NT2/D1 (cell line): ENCODE measurements around the gene TEDC1.

Experiments used
- DNase-seq: peaks from one replicate; pipeline ENCODE4 v3.0.0-alpha.2; 2011; ENCODE audit warnings: low read depth, low spot score
- H3K27me3 ChIP-seq: 2 replicates; pipeline ENCODE4 v1.6.0; 2011; ENCODE audit warnings: mild to moderate bottlenecking; ENCODE audit not compliant: insufficient read length, insufficient read depth
- H3K36me3 ChIP-seq: 2 replicates; pipeline ENCODE4 v1.6.1; 2011; ENCODE audit warnings: mild to moderate bottlenecking, low read length, mixed read lengths; ENCODE audit not compliant: insufficient read depth, insufficient read length
- H3K4me1 ChIP-seq: 2 replicates; pipeline ENCODE4 v1.5.1; 2011; ENCODE audit not compliant: insufficient read depth, insufficient read length
- H3K4me3 ChIP-seq: 2 replicates; pipeline ENCODE4 v1.5.1; 2011; ENCODE audit warnings: low read depth; ENCODE audit not compliant: insufficient read length
- H3K9ac ChIP-seq: 2 replicates; pipeline ENCODE4 v1.6.0; 2011; ENCODE audit warnings: low read depth; ENCODE audit not compliant: insufficient read length
- H3K9me3 ChIP-seq: 2 replicates; pipeline ENCODE4 v1.5.1; 2011; ENCODE audit warnings: mild to moderate bottlenecking, low read length; ENCODE audit not compliant: insufficient read depth
- SUZ12 ChIP-seq: IDR thresholded peaks from 2 replicates; pipeline ENCODE4 v1.6.1; 2011; ENCODE audit not compliant: insufficient read length, insufficient read depth; ENCODE audit errors: extremely low read depth
- YY1 ChIP-seq: IDR thresholded peaks from 2 replicates; pipeline ENCODE4 v1.6.1; 2011; ENCODE audit not compliant: insufficient read length, insufficient read depth
- ZNF274 ChIP-seq: IDR thresholded peaks from 2 replicates; pipeline ENCODE4 v1.6.1; 2011; ENCODE audit warnings: mild to moderate bottlenecking, low read depth, low read length

Gene TEDC1

DNA sequence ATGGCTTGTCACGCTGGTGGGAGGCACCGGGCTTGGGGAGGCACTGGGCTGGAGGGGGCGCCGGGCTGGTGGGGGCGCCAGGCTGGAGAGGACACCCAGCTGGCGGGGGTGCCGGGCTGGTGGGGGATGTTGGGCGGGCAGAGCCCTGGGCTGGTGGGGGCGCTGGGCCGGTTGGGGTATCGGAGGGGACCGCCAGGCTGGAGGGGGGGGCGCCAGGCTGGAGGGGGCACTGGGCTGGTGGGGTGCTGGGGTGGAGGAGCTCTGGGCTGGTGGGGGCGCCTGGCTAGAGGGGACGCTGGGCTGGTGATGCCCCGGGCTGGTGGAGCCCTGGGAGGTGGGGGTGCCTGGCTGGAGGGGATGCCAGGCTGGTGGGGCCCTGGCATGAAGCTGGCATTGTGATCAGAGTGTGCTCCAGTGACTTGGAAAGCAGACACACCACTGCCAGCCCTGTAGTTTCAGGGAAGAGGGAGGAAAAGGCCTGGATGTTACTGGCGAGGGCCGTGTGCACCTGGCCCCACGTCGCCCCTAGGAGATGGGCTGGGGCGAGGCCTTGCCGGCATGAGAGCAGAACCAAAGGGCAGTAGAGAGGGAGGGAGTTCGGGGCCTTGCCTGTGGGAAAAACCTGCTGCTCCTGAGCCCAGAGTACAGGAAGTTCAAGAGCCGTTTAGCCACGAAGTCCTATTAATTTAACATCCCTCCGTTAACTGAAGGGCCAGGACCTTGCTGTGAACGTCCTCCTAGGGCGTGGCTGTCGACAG lies 13.1 kb downstream of the TEDC1 start:
- H3K9me3 ChIP-seq, result no peaks in the 10 kb centered on the region
- DNase-seq, result no peak
- peaks cover 11% of the 10 kb centered on the region for H3K4me1 ChIP-seq
- H3K27me3 ChIP-seq, result no peaks in the 10 kb centered on the region
- no peak overlapping the region for H3K9ac ChIP-seq
- H3K4me3 ChIP-seq, result no peak overlapping the region
- no peak for TF ChIP-seq ZNF274
- no peak for TF ChIP-seq SUZ12
- peaks cover 15% of the 10 kb centered on the region for H3K36me3 ChIP-seq

DNA sequence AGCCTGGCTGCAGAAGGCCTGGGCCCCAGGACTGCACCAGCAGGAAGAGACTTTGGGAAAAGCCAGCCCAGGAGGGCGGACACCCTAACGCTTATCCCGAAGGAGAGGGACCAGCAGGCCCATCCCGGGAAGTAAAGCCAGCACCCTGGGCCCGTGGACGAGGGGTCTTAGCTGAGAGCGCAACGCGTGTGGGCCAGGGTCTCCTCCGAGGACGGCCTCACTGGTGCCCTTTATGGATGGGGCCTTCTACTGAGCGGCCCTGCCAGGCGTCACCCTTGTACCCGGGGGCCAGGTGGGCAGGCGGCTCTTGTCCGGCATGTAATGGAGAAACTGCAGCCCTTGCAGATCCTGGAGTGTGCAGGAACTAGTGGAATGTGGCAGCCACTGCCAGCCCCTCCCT lies 14.1 kb downstream of the TEDC1 start:
- H3K9me3 ChIP-seq, result no peaks in the 10 kb centered on the region
- no peak for DNase-seq
- H3K36me3 ChIP-seq, result peaks cover 5% of the 10 kb centered on the region
- H3K4me1 ChIP-seq, result peaks cover 4% of the 10 kb centered on the region
- H3K9ac ChIP-seq, result no peak overlapping the region
- H3K27me3 ChIP-seq, result no peaks in the 10 kb centered on the region
- H3K4me3 ChIP-seq, result no peak overlapping the region
- TF ChIP-seq SUZ12, result no peak
- TF ChIP-seq ZNF274, result no peak
- TF ChIP-seq YY1, result no peak

DNA sequence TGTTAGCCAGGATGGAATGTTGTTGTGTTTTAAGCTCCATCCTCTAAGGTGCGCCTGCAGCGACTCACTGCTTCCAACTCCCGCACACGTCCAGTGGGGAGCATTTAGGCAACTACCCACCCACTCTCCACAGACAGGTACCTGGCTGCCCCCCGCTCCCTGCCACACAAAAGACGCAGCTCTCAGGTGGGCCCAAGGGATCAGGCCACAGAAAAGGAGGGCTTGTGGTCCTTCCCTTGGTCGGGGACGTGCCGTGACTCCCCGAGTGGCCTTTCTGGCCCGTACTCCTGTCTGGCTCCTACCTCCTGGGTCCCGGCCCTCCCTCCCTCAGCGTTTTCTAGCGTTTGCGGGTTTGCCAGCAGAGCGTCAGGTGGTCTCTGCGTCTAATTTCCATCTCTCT lies 16.2 kb downstream of the TEDC1 start:
- Histone ChIP-seq H3K36me3 (no peaks in the 10 kb centered on the region), H3K9me3 (no peaks in the 10 kb centered on the region), H3K9ac (no peak overlapping the region), H3K4me3 (no peak overlapping the region), H3K4me1 (peaks cover 4% of the 10 kb centered on the region), H3K27me3 (no peaks in the 10 kb centered on the region)
- DNase-seq, result no peak
- no peak for TF ChIP-seq SUZ12
- no peak for TF ChIP-seq ZNF274
- TF ChIP-seq YY1, result no peak

DNA sequence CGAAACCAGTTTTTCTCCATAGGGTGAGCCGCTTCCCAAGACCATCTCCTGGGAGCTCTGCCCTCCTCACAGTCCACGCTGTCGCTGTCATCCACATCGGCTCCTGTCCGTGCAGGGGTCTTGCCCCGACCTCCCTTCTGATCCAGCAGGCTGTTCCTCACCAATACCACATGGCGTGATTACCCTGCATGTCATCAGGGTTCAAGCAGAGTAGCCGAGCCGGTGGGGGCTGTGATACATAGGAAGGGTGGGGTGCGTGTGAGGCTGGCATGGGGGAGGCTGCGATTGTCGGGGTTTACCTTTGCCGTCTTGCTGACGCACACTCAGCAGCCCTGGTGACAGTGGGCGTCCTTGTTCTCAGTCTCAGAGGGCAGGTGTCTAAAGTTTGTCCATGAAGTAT lies 17.0 kb downstream of the TEDC1 start:
- Histone ChIP-seq H3K4me3 (no peak overlapping the region), H3K4me1 (peaks cover 4% of the 10 kb centered on the region), H3K36me3 (no peaks in the 10 kb centered on the region), H3K9ac (no peak overlapping the region), H3K27me3 (no peaks in the 10 kb centered on the region), H3K9me3 (no peaks in the 10 kb centered on the region)
- no peak for TF ChIP-seq ZNF274
- no peak for TF ChIP-seq YY1
- TF ChIP-seq SUZ12, result no peak
- DNase-seq, result no peak

DNA sequence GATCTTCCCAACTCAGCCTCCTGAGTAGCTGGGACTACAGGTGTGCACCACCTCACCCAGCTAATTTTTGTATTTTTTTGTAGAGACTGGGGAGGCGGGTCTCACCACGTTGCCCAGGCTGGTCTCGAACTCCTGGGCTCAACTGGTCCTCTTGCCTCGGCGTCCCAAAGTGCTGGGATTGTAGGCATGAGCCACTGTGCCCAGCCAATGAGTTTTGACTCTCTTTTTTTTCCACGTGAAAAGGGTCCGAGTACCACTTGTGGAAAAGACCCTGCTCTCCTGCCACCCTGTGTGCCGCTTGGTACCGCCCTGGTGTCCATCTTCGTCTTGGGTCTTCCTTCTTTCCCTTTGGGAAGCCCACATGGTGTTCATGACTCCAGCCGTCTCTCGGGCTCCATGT lies 17.6 kb downstream of the TEDC1 start:
- TF ChIP-seq YY1, result no peak
- TF ChIP-seq ZNF274, result no peak
- no peak for TF ChIP-seq SUZ12
- Histone ChIP-seq H3K9me3 (no peaks in the 10 kb centered on the region), H3K36me3 (no peaks in the 10 kb centered on the region), H3K9ac (no peak overlapping the region), H3K4me3 (no peak overlapping the region), H3K4me1 (peaks cover 4% of the 10 kb centered on the region), H3K27me3 (no peaks in the 10 kb centered on the region)
- DNase-seq, result no peak

DNA sequence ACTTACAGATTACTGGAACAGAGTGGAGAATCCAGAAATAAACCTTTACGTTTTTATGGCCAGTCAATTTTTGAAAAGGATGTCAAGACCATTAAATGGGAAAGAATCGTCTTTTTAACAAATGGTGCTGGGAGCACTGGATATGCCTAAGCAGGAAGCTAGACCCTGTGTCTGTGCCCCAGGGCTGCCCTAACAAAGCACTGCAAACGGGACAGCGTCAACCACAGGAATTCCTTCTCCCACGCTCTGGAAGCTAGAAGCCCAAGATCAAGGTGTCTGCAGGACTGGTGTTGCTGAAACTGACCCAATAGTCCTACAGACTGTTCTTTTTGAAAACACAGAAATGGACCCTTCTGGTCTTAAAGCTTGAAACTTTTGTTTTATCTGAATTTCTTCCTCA lies 26.1 kb downstream of the TEDC1 start:
- Histone ChIP-seq H3K9ac (no peak overlapping the region), H3K4me3 (no peak overlapping the region), H3K9me3 (peaks cover 16% of the 10 kb centered on the region), H3K4me1 (no peaks in the 10 kb centered on the region), H3K36me3 (no peaks in the 10 kb centered on the region), H3K27me3 (no peaks in the 10 kb centered on the region)
- no peak for TF ChIP-seq SUZ12
- TF ChIP-seq ZNF274, result no peak
- TF ChIP-seq YY1, result no peak
- DNase-seq, result no peak

DNA sequence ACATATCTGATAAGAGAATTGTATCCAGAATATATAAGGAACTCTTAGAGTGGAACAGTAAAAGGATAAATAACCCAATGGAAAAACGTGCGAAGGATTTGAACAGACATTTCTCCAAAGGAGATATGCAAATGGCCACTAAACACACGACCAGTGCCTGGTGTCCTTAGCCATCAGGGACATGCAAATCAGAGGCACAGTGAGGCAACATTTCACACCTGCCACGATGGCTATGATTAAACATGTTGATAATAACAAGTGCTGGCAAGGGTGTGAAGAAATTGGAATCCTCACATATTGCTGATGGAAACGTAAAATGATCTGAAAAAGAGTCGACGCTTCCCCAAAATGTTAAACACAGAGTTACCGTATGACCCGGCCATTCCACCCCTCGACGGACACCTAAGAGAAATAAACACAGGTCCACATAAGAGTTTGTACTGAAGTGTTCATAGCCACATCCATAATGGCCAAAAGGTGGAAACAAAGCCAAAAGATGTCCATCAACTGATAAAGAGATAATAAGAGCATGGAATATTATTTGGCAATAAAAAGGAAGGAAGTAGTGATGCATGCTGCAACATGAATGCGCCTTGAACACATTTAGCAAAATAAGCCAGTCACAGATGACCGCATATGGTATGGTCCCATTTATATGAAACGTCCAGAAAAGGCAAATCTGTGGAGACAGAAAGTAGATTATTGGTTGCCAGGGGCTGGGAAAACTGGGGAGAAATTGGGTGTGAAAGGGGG lies 29.1 kb downstream of the TEDC1 start:
- no peak for TF ChIP-seq ZNF274
- no peak for TF ChIP-seq SUZ12
- TF ChIP-seq YY1, result no peak
- no peaks in the 10 kb centered on the region for H3K4me1 ChIP-seq
- no peak for DNase-seq
- H3K4me3 ChIP-seq, result no peak overlapping the region
- no peak overlapping the region for H3K9ac ChIP-seq
- no peaks in the 10 kb centered on the region for H3K36me3 ChIP-seq
- H3K9me3 ChIP-seq, result peaks cover 16% of the 10 kb centered on the region
- H3K27me3 ChIP-seq, result peaks cover 2% of the 10 kb centered on the region
